Heart left ventricle (tissue), 16 donors: ENCODE data around the gene SLC25A21. TPM values are rescaled to one million over a fixed set of nuclear protein-coding genes. Genes with fewer than 3 reads are reported as not detected.

Experiments used
- ATAC-seq, 4 donors: fragments of 200-7000 bp; cut with Tn5 transposase; one replicate each; pipeline ENCODE4 v1.9.1; 2020 to 2022; ENCODE audit warnings: moderate library complexity in 4 of 4, mild to moderate bottlenecking in 3 of 4, moderate number of reproducible peaks in 1 of 4
- DNase-seq, 5 donors: peaks; one replicate each; pipeline ENCODE4 v3.0.0-alpha.2; 2020
- H3K27ac ChIP-seq, 12 donors: fragments of 200-600 bp; sonication (generic) in 4 of 12; one replicate each; pipeline versions ENCODE4 v1.5.0 to v1.8.0; 2016 to 2022; ENCODE audit warnings: mild to moderate bottlenecking in 2 of 12
- H3K27me3 ChIP-seq, 9 donors: fragments of 200-600 bp; sonication (generic) in 2 of 9; one replicate each; pipeline versions ENCODE4 v1.5.1 to v1.8.0; 2016 to 2022; ENCODE audit warnings: mild to moderate bottlenecking in 3 of 9
- H3K36me3 ChIP-seq, 9 donors: fragments of 200-600 bp; sonication (generic) in 2 of 9; one replicate each; pipeline versions ENCODE4 v1.5.0 to v1.8.0; 2018 to 2022; ENCODE audit warnings: mild to moderate bottlenecking in 2 of 9
- H3K4me1 ChIP-seq, 12 donors: fragments of 200-600 bp; sonication (generic) in 4 of 12; one replicate each; pipeline versions ENCODE4 v1.5.0 to v1.8.0; 2016 to 2022; ENCODE audit warnings: mild to moderate bottlenecking in 3 of 12
- H3K4me3 ChIP-seq, 12 donors: fragments of 200-600 bp; sonication (generic) in 4 of 12; one replicate each; pipeline versions ENCODE4 v1.5.0 to v1.8.0; 2017 to 2022; ENCODE audit warnings: mild to moderate bottlenecking in 9 of 12, moderate library complexity in 4 of 12
- H3K9me3 ChIP-seq, 12 donors: fragments of 200-600 bp; sonication (generic) in 4 of 12; one replicate each; pipeline versions ENCODE4 v1.5.0 to v1.8.0; 2016 to 2022; ENCODE audit warnings: mild to moderate bottlenecking in 1 of 12
- POLR2A ChIP-seq, 2 donors: fragments of 450-650 bp; IDR thresholded peaks; one replicate each; pipeline ENCODE4 v1.6.1; 2017; ENCODE audit warnings: antibody characterized with exemption in 2 of 2, mild to moderate bottlenecking in 2 of 2, moderate library complexity in 2 of 2
- WGBS, 4 donors: extraction: QIAGEN DNeasy Blood & Tissue Kit in 2 of 4; methylation state at CpG; one replicate each; pipeline versions ENCODE4 v1.1.5 to v1.1.7; 2013 to 2018; 5-methylcytosine and 5-hydroxymethylcytosine counted together
- intact Hi-C, 10 donors: fragments of 100-400 bp; cut with DNase I; formaldehyde crosslinking; loops; one replicate each; pipeline versions ENCODE4 v1.11.1 to v1.14.2; 2022
- polyA plus RNA-seq, 2 donors: library from polyadenylated mRNA; stranded (reverse); fragments of 200-250 nt; gene quantifications; one replicate each; pipeline ENCODE4 v1.2.3, GENCODE V29; 2013
- total RNA-seq, 9 donors: library from RNA; depleted of rRNA in 2 of 9; stranded (reverse); fragments of >200 nt in 2 of 9; fragmentation: NEBNext Ultra II Directional in 3 of 9; extraction: Animal tissue kit (Norgen Biotek cat#: 25700) in 3 of 9; gene quantifications; one replicate each; pipeline versions ENCODE4 v1.1.0 to v1.2.4, GENCODE V29; 2016 to 2023
- TF ChIP-seq, protein P1 (sequence below), 12 donors: fragments of 200-600 bp; sonication (generic) in 4 of 12; IDR thresholded peaks; one replicate each; pipeline versions ENCODE4 v1.5.0 to v1.8.0; 2018 to 2022; ENCODE audit warnings: antibody characterized with exemption in 12 of 12, mild to moderate bottlenecking in 5 of 12
- donor health status: ischemic (EF 13 %, LVEDD 7.1; RV severe dilation, severe dysfunction).
- donor health status: healthy with polysubstance abuse.
- donor health status: DM: no; HTN: yes; CAD: no.
- donor health status: DM: no; HTN: no; CAD: no.
- donor health status: ischemic (EF 25% LVEDD 6.9; RV normal size, moderate dysfunction).
- donor health status: ischemic (EF 25% LVEDD 5.7; RV mildly dilated, moderate dysfunction).
- donor health status: healthy.
- donor health status: DM: yes; HTN: yes; CAD: no.
- donor health status: ischemic (EF 35%, LVEDD 5.7; RV mildly dilated, moderate dysfunction).
- donor health status: nonischemic (EF 11% LVEDD 7.7; RV severe dilation, severe dysfunction).
- donor health status: DM: yes; HTN: yes; CAD: no.
- donor health status: PGD.
- donor health status: ischemic (EF 29% LVEDD 5.4; RV normal size, mild dysfunction).
- donor health status: nonischemic (EF 23%, LVEDD 6.1; RV moderate dilation, normal function).

SLC25A21 gene
- total and polyA plus RNA-seq, 11 donors, result 0.12 to 1.6 (median 0.24) TPM; not detected in 1

DNA sequence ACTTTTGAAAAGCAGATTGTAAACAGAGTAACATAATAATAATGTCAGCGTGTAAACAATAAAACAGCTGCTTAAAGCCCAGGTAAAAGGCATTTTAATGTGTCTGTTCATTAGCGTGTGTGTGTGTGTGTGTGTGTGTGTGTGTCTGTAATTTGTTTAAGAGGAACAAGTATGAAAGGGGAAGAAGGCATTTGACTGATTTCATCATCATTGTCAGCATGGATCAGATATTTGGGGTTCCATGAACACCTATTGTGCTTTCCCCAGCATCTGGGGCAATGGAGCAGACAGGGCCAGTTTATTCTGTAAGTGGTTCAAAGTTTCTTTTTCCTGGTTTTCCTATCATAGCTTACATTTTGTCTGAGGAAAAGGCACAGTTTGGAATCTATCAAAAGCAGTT is 28.9 kb downstream of the SLC25A21 start:
- intact Hi-C loops, result loop anchor here in 3 of 10 donors (10.0 kb wide), 3 partner anchors 199 to 499 kb away; no protein-coding TSS in a partner anchor
- no peak for TF ChIP-seq POLR2A (IDR thresholded peaks at IDR 0.05)
- TF ChIP-seq, protein P1, sequence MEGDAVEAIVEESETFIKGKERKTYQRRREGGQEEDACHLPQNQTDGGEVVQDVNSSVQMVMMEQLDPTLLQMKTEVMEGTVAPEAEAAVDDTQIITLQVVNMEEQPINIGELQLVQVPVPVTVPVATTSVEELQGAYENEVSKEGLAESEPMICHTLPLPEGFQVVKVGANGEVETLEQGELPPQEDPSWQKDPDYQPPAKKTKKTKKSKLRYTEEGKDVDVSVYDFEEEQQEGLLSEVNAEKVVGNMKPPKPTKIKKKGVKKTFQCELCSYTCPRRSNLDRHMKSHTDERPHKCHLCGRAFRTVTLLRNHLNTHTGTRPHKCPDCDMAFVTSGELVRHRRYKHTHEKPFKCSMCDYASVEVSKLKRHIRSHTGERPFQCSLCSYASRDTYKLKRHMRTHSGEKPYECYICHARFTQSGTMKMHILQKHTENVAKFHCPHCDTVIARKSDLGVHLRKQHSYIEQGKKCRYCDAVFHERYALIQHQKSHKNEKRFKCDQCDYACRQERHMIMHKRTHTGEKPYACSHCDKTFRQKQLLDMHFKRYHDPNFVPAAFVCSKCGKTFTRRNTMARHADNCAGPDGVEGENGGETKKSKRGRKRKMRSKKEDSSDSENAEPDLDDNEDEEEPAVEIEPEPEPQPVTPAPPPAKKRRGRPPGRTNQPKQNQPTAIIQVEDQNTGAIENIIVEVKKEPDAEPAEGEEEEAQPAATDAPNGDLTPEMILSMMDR (IDR thresholded peaks at IDR 0.05), result no peak
- no peaks in the 10 kb centered on the region for H3K27me3 ChIP-seq
- 73 to 92% (median 87%) methylated on average over 2 of the region's 2 CpGs for WGBS, 4 donors
- no peak overlapping the region for H3K4me3 ChIP-seq
- H3K9me3 ChIP-seq, result no peaks in the 10 kb centered on the region
- no peaks in the 10 kb centered on the region for H3K36me3 ChIP-seq
- H3K27ac ChIP-seq, result no peak overlapping the region
- ATAC-seq, result no peak
- no peak for DNase-seq
- no peaks in the 10 kb centered on the region for H3K4me1 ChIP-seq

DNA sequence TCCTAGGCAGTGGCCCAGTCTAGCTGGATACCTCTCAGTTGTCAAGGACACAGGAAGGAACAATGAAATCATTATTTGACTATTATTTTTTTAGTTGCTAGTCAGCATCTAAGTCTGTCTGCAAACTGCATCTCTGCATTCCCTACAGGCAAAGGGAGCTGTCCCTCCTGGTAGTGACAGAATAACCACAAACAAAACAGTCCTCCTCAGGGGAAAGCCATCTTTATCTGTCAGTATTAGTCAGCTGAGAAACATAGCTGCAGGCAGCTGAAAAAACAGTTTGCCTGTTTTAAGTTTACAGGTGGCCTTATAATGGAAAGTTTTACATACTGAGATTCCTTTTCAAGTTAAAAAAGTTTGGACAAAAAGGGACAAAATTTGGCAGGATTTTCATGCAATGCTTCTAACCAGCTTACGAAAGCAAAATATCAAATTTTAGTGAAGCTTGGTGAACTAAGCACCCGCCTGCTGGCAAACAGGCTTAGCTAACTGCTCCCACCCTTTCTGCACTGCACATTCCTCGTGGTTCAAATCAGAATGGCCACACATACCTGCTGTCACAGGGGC is 29.5 kb downstream of the SLC25A21 start:
- Histone ChIP-seq H3K36me3 (no peaks in the 10 kb centered on the region), H3K27me3 (no peaks in the 10 kb centered on the region), H3K4me3 (no peak overlapping the region), H3K27ac (no peak overlapping the region), H3K4me1 (no peaks in the 10 kb centered on the region), H3K9me3 (no peaks in the 10 kb centered on the region)
- DNase-seq, result no peak
- no peak for ATAC-seq
- intact Hi-C loops, result loop anchor here in 3 of 10 donors (10.0 kb wide), 3 partner anchors 198 to 498 kb away; no protein-coding TSS in a partner anchor
- no peak for TF ChIP-seq POLR2A (IDR thresholded peaks at IDR 0.05)
- TF ChIP-seq, protein P1 (IDR thresholded peaks at IDR 0.05), result no peak
- WGBS, 4 donors, result 65 to 75% (median 68%) methylated on average over 3 of the region's 3 CpGs

DNA sequence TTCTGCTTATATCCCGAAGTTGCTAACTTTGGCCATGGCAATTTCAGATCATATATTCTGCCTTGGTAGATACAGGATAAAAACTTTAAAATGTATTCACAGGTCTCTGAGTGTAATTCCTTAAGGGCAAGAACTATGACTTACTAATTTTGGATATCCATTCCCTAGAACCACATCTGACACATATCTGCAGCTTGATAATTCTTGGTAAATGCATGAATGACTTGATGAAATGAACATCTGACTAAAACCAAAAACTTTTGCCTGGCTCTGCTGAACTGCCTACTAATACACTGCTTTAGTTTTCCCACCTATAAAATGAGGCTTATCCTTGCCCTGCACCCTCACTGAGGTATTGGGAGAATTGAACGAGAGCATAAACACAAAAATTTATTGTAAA is 32.2 kb downstream of the SLC25A21 start:
- ATAC-seq (no peak), DNase-seq (no peak)
- intact Hi-C loops, result loop anchor here in 3 of 10 donors (10.0 kb wide), 3 partner anchors 195 to 495 kb away; no protein-coding TSS in a partner anchor
- H3K36me3 ChIP-seq, result no peaks in the 10 kb centered on the region
- no peak overlapping the region for H3K4me3 ChIP-seq
- peaks cover 0 to 3% (median 0%) of the 10 kb centered on the region in 9 donors for H3K27me3 ChIP-seq
- WGBS, 4 donors, result 84 to 90% (median 88%) methylated on average over 2 of the region's 2 CpGs
- no peaks in the 10 kb centered on the region for H3K9me3 ChIP-seq
- TF ChIP-seq, protein P1 (IDR thresholded peaks at IDR 0.05), result no peak
- no peak for TF ChIP-seq POLR2A (IDR thresholded peaks at IDR 0.05)
- H3K4me1 ChIP-seq, result no peaks in the 10 kb centered on the region
- no peak overlapping the region for H3K27ac ChIP-seq

DNA sequence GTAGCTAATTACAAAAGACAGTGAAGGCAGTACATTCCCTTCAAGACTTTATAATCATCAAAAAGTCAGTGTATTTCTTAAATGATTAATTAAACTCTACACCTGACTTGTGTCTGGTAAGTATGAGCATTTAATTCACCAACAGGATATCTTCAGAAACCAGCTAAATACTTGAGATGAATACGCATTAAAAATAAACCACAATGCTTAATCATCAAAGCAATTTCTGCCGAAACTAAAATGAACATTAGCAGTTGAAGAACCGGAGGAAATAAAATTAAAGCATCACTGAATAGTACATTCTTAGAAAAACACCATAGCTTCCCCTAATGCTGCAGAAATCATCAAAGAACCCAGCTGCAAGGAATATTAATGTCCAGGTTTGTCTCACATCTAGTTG is 32.7 kb downstream of the SLC25A21 start:
- Histone ChIP-seq H3K9me3 (no peaks in the 10 kb centered on the region), H3K36me3 (no peaks in the 10 kb centered on the region), H3K27ac (no peak overlapping the region), H3K27me3 (peaks cover 0 to 3% (median 0%) of the 10 kb centered on the region in 9 donors), H3K4me3 (no peak overlapping the region), H3K4me1 (no peaks in the 10 kb centered on the region)
- intact Hi-C loops, result loop anchor here in 3 of 10 donors (10.0 kb wide), 3 partner anchors 195 to 495 kb away; no protein-coding TSS in a partner anchor
- no peak for TF ChIP-seq POLR2A (IDR thresholded peaks at IDR 0.05)
- TF ChIP-seq, protein P1 (IDR thresholded peaks at IDR 0.05), result no peak
- ATAC-seq (no peak), DNase-seq (no peak)
- WGBS, 4 donors, result 81 to 89% (median 84%) methylated on average over 3 of the region's 3 CpGs
